GM19328 (cell line): ENCODE measurements around the gene ATF6.

Experiments used
- ATAC-seq: cut with Tn5 transposase; IDR thresholded peaks from one replicate; pipeline ENCODE4 v1.9.1; 2021; ENCODE audit warnings: mild to moderate bottlenecking, moderate library complexity; ENCODE audit not compliant: unreplicated experiment

Gene ATF6

DNA sequence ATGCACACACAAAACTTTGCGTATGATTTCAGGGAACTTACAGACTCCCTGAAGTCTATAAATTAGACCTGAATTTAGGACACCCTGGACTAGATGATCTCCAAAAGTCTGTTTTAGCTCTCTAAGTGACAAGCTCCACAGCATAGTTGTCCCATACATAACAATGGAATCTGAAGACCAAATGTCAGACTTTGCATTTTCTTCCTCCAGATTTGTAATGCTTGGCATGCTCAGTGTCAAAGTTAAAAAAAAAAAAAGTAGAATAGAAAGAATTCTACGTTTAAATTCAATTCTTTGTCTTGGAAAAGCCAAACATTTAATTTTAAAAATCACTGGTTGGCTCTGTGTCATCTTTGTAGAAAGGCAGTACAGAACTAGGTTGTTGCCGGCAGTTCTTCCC is 190.8 kb downstream of the ATF6 start:
- no peak for ATAC-seq

DNA sequence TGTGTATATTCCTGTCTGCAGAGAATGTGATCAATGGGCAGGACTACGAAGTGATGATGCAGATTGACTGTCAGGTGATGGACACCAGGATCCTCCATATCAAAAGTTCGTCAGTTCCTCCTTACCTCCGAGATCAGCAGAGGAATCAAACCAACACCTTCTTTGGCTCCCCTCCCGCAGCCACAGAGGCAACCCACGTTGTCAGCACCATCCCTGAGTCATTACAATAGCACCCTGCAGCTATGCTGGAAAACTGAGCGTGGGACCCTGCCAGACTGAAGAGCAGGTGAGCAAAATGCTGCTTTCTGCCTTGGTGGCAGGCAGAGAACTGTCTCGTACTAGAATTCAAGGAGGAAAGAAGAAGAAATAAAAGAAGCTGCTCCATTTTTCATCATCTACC is 192.3 kb downstream of the ATF6 start:
- no peak for ATAC-seq

- ATAC-seq = peak; percentile 86
Observed at GRCh38 chr1:161962091-161962887, 196.2 kb downstream of the ATF6 start.

DNA sequence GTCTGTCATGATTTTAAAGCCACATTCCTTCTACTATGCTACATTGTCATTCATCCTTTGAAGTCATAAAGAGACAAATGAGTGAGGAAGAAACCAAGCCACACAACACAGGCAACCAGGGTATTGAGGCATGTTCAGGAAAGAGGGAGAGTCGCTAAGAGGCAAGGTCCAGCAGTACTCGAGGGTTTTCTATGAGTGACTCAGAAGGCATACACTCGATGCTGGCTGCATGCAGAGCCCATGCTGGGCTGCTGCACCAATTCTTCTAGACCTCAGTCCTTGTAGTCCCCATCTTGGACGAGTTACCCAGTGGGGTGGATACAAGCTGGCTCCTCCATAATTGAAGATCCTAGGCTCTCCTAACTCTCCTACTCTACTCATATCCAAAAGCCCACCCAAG is 199.9 kb downstream of the ATF6 start:
- ATAC-seq = no peak

DNA sequence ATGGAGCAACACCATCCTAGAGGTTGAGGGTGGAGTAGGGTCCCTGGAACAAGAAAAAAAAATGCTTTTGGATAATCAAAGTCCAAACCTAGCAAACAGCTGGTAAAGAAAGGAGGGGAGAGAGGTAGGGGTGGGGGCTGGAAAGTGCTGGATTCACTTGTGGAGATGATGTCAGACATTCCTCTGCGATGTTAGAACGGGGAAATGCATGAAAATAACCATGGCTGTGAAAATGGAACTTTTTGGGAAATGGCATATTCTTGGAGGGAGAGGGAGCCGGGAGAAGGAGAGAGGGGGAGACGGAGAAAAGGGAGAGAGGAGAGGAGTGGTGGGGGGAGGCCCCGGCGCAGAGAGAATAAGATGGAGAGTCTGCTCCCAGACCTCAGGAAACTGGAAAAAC is 203.9 kb downstream of the ATF6 start:
- ATAC-seq = no peak

GRCh38 chr1:161970633-161971032 is 204.5 kb downstream of the ATF6 start:
- no peak for ATAC-seq

- no peak for ATAC-seq
Observed at GRCh38 chr1:161972828-161973227, 206.7 kb downstream of the ATF6 start.

GRCh38 chr1:161973924-161974845 is 208.1 kb downstream of the ATF6 start:
- no peak for ATAC-seq

DNA sequence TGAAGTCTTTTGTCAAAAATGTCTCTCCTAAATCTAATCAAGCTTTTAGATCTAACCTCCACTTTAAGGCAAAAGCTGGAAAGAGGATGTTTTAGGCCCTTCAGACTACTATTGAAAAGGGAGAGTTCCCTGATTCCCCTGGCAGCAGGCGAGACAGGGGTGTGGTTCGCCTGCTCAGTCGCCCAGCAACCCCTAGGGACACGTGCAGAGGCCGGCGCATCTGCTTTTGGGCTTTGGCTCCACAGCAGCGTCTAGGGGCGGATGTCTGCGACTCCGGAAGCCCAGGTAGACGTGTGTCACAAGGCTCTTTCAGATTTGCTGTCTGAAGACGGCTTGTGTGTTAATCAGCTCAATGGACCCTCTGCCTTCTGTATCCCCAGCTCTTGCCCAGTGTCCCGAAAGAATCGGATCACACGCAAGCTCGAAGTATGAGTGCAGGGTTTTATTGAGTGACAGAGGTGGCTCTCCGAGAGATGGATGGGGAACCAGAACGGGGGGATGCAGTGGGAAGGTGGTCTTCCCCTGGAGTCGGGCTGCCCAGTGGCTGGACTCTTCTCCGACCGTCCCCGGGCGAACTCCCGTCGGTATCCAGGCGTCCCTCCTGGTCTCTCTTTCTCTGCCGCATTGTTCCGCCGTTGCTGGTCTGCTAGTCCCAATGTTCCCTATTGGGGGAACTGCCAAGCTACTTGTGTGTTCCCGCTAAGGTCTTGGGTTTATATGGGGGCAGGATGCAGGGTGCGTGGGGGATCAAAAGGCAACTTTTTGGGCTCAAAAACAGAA is 212.1 kb downstream of the ATF6 start:
- ATAC-seq = no peak

GRCh38 chr1:161981126-161981525 is 215.0 kb downstream of the ATF6 start:
- ATAC-seq = no peak

DNA sequence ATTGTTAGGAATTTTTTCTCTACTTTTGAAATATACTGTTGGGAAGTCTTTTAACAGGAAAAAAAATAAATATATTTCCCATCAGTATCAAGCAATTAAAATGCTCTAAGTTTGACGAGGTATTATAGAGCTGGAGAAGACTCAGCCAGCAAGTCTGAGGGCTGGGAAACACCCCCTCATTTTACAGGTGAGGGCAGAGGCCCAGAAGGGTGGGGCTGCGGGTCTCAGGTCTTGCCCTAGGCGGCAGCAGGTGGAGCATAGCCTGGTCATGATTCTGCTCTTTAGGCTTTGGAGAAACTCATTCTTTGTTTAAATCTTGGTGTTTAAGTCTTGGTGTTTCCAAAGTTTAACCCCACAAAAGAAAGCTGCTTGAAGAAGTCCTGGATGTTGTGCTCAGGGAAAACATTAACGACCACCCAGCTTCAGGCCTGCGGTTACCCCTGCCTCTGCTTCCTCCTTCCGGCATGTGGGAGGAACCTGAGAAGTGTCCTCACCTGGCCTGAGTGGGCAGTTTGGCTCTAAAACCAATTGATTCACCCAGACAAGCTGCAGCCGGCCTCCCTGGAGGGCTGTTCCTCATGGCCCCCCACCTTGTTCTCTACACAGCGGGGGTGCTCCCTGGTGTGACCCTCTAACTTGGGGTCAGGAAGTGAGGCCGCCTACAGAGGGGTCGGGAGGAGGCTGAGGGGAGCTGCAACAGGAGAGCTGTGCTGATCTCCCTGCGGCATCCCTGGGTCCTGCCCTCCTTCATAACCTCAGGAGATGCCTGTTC is 215.8 kb downstream of the ATF6 start:
- no peak for ATAC-seq

DNA sequence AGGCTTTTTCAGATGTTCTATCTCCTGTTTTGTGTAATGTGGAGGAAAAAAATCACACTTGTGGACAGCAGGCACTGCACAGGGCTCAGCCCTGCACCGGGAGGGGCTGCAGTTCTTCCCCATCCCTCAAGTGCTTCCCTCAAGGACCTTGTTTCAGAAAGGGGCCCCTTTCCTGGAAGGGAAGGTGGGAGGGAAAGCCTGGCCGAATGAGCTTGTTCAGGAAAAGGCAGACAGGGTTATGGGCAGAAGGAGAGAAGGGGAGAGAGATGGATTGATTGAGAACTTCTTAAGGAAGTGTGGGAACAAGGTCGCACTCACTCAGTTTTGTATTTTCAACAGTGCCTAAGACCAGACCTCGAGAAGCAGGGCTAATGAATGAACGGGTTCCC is 216.4 kb downstream of the ATF6 start:
- ATAC-seq = no peak

DNA sequence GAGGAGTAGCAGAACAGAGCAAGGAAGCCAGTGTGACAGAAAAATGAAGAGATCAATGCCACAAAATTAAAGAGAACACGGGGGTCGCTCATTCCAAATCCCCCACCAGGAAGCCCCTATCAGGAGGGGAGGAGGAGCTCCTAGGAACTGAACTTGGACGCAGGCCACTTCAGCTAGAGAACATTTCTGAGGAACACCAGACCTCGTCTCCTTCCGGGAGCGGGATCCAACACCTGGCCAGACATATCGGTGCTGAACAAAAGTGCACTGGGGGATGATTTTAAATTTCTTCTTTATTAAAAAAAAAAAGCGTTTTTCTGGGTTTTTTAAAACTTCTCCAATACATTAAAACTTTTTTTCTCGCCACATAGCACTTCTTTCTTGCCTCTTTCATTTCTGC is 216.8 kb downstream of the ATF6 start:
- no peak for ATAC-seq

DNA sequence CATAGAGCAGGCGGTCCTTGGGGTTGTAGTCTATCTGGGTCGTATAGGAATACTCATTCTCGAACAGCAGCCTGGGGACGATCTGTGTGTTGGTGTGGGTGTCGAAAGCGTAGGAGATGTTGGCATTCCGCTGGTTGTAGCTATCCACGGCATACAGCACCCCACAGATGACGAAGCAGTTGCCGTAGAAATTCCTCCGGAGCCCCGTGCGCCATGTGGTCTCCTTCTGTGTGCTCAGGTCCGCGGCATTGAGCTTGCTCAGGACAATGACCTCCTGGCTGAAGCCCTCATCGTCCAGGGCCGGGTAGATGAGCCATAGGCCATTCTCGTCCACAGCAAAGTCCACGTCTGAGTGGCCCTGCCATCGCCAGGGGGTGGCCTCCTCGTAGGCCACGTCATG is 217.6 kb downstream of the ATF6 start:
- ATAC-seq = no peak

DNA sequence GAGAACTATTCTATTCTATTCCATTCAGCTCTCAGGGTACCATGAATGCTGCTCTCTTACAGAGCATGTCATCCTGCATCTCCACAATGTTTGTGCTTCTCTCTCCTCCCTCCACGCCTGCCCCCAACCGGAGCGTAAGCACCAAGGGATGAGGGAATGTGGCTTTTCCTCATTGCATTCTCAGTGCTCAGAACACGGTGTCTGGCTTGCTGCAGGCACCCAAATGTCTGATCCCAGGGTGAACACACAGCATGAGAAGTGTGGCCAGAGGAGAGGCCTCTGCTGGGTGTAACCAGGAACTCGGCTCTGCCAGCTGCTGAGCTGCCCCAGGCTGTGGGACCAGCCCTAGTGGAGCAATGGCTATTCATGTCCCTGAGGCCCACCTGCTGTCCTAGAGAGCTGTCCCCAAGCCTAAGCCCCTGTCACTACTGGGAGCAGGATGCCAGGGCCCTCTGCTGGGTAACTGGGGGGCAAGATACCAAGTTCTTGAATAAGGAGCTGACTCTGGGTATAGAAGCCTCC is 219.2 kb downstream of the ATF6 start:
- ATAC-seq = no peak

DNA sequence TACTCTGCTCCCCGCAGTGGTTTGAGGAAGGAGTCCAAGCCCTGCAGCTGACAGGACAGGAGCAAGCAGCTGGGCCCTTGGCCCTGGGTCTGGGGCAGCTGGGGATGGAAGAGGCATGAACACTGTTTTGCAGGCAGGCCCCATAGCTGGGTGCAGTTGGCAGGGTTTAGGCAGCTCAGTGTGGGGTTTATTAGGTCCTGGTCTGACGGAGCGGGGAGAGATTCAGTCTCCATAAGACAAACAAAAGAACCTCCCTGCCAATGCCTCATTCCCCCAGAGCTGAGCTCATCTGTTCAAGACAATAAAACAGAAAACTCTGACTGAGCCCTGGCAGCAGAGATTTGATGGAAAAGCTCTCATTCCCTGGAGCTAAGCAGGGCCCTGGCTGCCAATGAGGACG is 220.2 kb downstream of the ATF6 start:
- no peak for ATAC-seq

- no peak for ATAC-seq
Observed at GRCh38 chr1:161987303-161987702, 221.2 kb downstream of the ATF6 start.

- ATAC-seq = no peak
Observed at GRCh38 chr1:161987872-161988271, 221.8 kb downstream of the ATF6 start.

GRCh38 chr1:161988413-161988812 is 222.3 kb downstream of the ATF6 start:
- ATAC-seq = no peak

- ATAC-seq = no peak
Observed at GRCh38 chr1:161989108-161989507, 223.0 kb downstream of the ATF6 start.
